ENCODE data around the gene CFAP46. TPM values are rescaled to one million over a fixed set of nuclear protein-coding genes. Genes with fewer than 3 reads are reported as not detected.

CFAP46 gene
- total RNA-seq, 1 donor from 2014 or later, result 1.6 TPM

DNA sequence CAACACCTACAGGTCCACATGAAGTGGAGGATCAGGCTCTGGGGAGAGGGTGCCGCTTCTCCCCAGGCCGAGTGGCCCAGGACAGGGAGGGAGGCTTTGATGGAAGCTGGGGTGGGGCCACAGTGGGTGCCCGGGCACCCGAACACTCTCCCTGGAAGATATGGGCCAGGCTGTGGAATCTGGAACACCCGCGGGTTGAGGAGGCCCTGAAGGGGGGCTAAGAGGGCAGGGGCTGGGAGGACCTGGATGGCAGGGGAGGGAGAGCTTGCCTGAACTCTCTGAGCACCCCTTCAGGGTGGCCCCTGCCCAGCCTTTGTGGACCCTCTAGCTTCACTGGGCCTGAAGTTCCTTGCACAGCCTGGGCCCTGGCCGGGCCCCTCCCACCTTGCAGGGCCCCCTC is 151.9 kb downstream of the CFAP46 start:
- peaks cover 75% of the 10 kb centered on the region for H3K27me3 ChIP-seq
- H3F3A ChIP-seq (ENCODE audit: low read depth), result peaks cover 4% of the 10 kb centered on the region
- H3K36me3 ChIP-seq, result no peaks in the 10 kb centered on the region
- H3K27ac ChIP-seq, result no peak overlapping the region
- H3K27ac Mint-ChIP-seq, result no peak overlapping the region
- no peak overlapping the region for H3K4me2 ChIP-seq
- H3K9me3 Mint-ChIP-seq, result no peaks in the 10 kb centered on the region
- H2AFZ ChIP-seq (replicated peaks), result no peak overlapping the region
- H3K4me1 ChIP-seq, result peaks cover 22% of the 10 kb centered on the region
- no peaks in the 10 kb centered on the region for H3K36me3 Mint-ChIP-seq
- no peaks in the 10 kb centered on the region for H3K4me1 Mint-ChIP-seq
- DNase-seq (ENCODE audit: low spot score), result no peak
- H3K4me3 ChIP-seq, result no peak overlapping the region
- H3K9ac ChIP-seq, result no peak overlapping the region
- H4K20me1 ChIP-seq (ENCODE audit: low read depth), result peaks cover 54% of the 10 kb centered on the region
- no peak overlapping the region for H3K4me3 Mint-ChIP-seq
- peaks cover 24% of the 10 kb centered on the region for H3K27me3 Mint-ChIP-seq (ENCODE audit: insufficient read depth, low read depth)
- no peaks in the 10 kb centered on the region for H3K79me2 ChIP-seq (ENCODE audit: low read depth)
- H3K9me3 ChIP-seq (ENCODE audit: low read depth), result no peaks in the 10 kb centered on the region
- no peak for TF ChIP-seq EZH2phosphoT487 (IDR thresholded peaks at IDR 0.05)

DNA sequence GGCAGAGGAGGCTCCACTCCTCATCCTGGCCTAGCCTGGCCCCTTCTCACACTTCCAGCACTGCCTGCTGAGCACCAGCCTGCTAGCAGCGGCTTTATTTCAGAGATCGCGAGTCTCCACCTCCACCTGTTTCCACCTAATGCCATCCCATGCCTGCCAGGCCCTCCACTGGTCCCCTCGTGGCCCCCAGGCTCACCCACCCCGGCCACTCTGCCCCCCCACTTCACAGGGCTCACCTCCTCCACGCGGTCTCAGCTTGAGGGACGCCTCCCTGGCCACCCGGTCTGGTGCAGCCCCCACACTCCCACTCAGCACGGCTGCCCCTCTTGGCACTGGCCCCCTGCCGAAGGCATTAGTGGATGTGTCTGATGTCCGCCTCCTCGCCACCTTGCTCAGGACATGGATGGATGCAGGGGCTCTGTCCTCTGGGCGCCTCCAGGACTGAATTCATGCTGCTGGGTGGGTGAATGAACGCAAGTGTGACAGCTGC is 152.7 kb downstream of the CFAP46 start:
- no peak overlapping the region for H3K9ac ChIP-seq
- H3K4me2 ChIP-seq, result no peak overlapping the region
- H3K27me3 ChIP-seq, result peaks cover 83% of the 10 kb centered on the region
- no peaks in the 10 kb centered on the region for H3K36me3 ChIP-seq
- DNase-seq (ENCODE audit: low spot score), result no peak
- no peak overlapping the region for H3K4me3 ChIP-seq
- H3F3A ChIP-seq (ENCODE audit: low read depth), result peaks cover 8% of the 10 kb centered on the region
- TF ChIP-seq EZH2 (IDR thresholded peaks at IDR 0.05), result no peak
- no peak for TF ChIP-seq EZH2phosphoT487 (IDR thresholded peaks at IDR 0.05)
- TF ChIP-seq, protein P1, sequence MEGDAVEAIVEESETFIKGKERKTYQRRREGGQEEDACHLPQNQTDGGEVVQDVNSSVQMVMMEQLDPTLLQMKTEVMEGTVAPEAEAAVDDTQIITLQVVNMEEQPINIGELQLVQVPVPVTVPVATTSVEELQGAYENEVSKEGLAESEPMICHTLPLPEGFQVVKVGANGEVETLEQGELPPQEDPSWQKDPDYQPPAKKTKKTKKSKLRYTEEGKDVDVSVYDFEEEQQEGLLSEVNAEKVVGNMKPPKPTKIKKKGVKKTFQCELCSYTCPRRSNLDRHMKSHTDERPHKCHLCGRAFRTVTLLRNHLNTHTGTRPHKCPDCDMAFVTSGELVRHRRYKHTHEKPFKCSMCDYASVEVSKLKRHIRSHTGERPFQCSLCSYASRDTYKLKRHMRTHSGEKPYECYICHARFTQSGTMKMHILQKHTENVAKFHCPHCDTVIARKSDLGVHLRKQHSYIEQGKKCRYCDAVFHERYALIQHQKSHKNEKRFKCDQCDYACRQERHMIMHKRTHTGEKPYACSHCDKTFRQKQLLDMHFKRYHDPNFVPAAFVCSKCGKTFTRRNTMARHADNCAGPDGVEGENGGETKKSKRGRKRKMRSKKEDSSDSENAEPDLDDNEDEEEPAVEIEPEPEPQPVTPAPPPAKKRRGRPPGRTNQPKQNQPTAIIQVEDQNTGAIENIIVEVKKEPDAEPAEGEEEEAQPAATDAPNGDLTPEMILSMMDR (IDR thresholded peaks at IDR 0.05), result no peak
- H3K4me1 ChIP-seq, result peaks cover 22% of the 10 kb centered on the region
- Mint-ChIP-seq H3K36me3 (no peaks in the 10 kb centered on the region), H3K27me3 (ENCODE audit: insufficient read depth, low read depth) (peaks cover 28% of the 10 kb centered on the region), H3K9me3 (no peaks in the 10 kb centered on the region), H3K4me3 (no peak overlapping the region), H3K27ac (no peak overlapping the region), H3K4me1 (no peaks in the 10 kb centered on the region)
- H3K79me2 ChIP-seq (ENCODE audit: low read depth), result no peaks in the 10 kb centered on the region
- H4K20me1 ChIP-seq (ENCODE audit: low read depth), result peaks cover 61% of the 10 kb centered on the region
- H2AFZ ChIP-seq (replicated peaks), result no peak overlapping the region
- H3K9me3 ChIP-seq (ENCODE audit: low read depth), result no peaks in the 10 kb centered on the region
- H3K27ac ChIP-seq, result no peak overlapping the region

DNA sequence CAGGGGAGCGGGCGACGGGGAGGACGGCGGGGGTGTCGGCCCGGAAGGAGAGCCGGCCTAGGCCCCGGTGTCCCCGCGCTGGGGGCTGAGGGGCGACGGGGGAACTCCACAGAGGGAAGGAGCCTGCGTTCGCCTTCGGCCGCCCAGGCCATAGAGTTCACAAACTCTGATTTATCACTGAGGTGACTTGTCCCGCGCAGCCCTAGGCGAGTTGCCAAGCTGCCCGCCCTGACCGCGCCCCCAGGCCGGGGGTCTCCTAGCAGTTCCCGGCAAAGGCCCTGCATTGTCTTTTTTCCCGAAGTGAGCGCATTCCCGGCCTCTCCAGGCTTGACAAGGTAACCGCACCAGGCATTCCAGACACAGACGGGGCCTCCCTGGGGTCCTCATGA is 153.5 kb downstream of the CFAP46 start:
- H3K27ac ChIP-seq, result no peak overlapping the region
- no peaks in the 10 kb centered on the region for H3K79me2 ChIP-seq (ENCODE audit: low read depth)
- Mint-ChIP-seq H3K36me3 (no peaks in the 10 kb centered on the region), H3K27ac (no peak overlapping the region), H3K4me1 (peaks cover 2% of the 10 kb centered on the region), H3K9me3 (no peaks in the 10 kb centered on the region), H3K4me3 (peak overlapping the region; percentile 43), H3K27me3 (ENCODE audit: insufficient read depth, low read depth) (peaks cover 33% of the 10 kb centered on the region)
- peak overlapping the region; percentile 77 for H3K4me2 ChIP-seq
- H3K36me3 ChIP-seq, result no peaks in the 10 kb centered on the region
- DNase-seq (ENCODE audit: low spot score), result peak; percentile 71
- H3K9me3 ChIP-seq (ENCODE audit: low read depth), result no peaks in the 10 kb centered on the region
- TF ChIP-seq, protein P1 (IDR thresholded peaks at IDR 0.05), result no peak
- TF ChIP-seq EZH2 (IDR thresholded peaks at IDR 0.05), result peak; percentile 71
- TF ChIP-seq EZH2phosphoT487 (IDR thresholded peaks at IDR 0.05), result peak; percentile 16
- peaks cover 70% of the 10 kb centered on the region for H4K20me1 ChIP-seq (ENCODE audit: low read depth)
- H3K9ac ChIP-seq, result no peak overlapping the region
- H3K4me3 ChIP-seq, result peak overlapping the region; percentile 32
- H2AFZ ChIP-seq (replicated peaks), result no peak overlapping the region
- H3K27me3 ChIP-seq, result peaks cover 91% of the 10 kb centered on the region
- peaks cover 9% of the 10 kb centered on the region for H3F3A ChIP-seq (ENCODE audit: low read depth)
- peaks cover 22% of the 10 kb centered on the region for H3K4me1 ChIP-seq

DNA sequence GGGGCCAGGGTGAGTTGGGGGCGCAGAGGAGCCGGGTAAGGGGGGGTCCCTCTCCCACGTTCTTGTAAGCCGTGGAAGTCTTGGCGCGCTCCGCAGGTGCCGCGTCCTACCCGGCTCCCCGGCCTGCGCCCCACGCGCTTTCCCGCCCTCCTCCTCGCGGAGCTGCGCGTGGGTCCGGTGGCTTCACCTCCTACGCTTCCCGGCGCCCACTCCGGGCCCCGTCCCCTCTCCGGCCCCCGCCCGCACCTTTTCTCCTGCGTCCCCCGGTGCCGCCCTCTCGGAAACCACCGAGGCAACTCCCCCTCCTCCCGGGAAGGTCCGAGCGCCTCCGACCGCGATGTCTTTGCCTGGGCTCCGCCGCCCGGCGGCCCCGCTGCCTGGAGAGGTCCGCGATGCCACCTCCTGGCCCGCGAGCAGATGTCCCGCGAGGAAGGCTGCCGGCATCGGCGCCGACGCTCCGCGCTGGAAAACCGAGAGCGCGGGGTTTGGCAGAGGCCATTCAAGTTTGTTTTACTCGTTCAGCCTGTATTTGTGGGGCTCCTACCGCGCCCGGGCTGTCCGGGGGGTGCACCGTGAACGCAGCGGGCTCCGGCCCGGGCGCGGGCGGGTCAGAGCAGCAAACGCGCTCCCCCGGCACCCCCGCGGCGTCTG is 154.1 kb downstream of the CFAP46 start:
- H2AFZ ChIP-seq (replicated peaks), result no peak overlapping the region
- no peak overlapping the region for H3K27ac ChIP-seq
- H3K79me2 ChIP-seq (ENCODE audit: low read depth), result no peaks in the 10 kb centered on the region
- H3K27ac Mint-ChIP-seq, result no peak overlapping the region
- H3K9me3 Mint-ChIP-seq, result no peaks in the 10 kb centered on the region
- peaks cover 7% of the 10 kb centered on the region for H3K4me1 Mint-ChIP-seq
- peak; percentile 73 for DNase-seq (ENCODE audit: low spot score)
- peak overlapping the region; percentile 32 for H3K4me3 ChIP-seq
- H3F3A ChIP-seq (ENCODE audit: low read depth), result peaks cover 14% of the 10 kb centered on the region
- no peak overlapping the region for H3K9ac ChIP-seq
- peak overlapping the region; percentile 77 for H3K4me2 ChIP-seq
- peaks cover 35% of the 10 kb centered on the region for H3K27me3 Mint-ChIP-seq (ENCODE audit: insufficient read depth, low read depth)
- H4K20me1 ChIP-seq (ENCODE audit: low read depth), result peaks cover 70% of the 10 kb centered on the region
- no peaks in the 10 kb centered on the region for H3K9me3 ChIP-seq (ENCODE audit: low read depth)
- no peaks in the 10 kb centered on the region for H3K36me3 Mint-ChIP-seq
- peak; percentile 95 for TF ChIP-seq EZH2phosphoT487 (IDR thresholded peaks at IDR 0.05)
- TF ChIP-seq EZH2 (IDR thresholded peaks at IDR 0.05), result peak; percentile 97
- TF ChIP-seq, protein P1 (IDR thresholded peaks at IDR 0.05), result peak; percentile 43
- no peaks in the 10 kb centered on the region for H3K36me3 ChIP-seq
- H3K4me1 ChIP-seq, result peaks cover 24% of the 10 kb centered on the region
- H3K4me3 Mint-ChIP-seq, result no peak overlapping the region
- peaks cover 91% of the 10 kb centered on the region for H3K27me3 ChIP-seq
